ENCODE results near the gene CDK15.
"Not testable (repeated sequence)": the region's sequence is repeated elsewhere in the genome, so short reads cannot be mapped to it uniquely, and the experiment has no call there.

Gene CDK15

DNA sequence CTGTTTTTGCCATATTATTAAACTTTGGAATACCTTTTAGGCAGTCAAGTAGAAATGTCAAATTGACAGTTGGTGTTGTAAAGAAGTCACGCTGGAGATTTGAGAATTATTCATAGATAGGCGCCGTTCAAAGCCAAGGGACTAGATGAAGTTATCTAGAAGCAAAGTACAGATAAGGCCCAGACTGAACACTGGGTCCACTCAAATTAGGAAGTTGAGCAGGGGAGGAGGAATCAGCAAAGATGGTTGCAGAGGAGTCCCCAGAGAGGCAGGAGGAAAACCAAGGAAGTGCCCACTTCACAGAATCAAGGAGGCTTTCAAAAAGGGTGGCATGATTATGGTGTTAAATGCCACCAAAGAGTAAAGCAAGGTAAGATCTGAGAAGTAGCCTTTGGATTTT is 16.0 kb upstream of the CDK15 start:
- no peak for DNase-seq

- no peak for DNase-seq
Observed at GRCh38 chr2:201790989-201791388, 15.3 kb upstream of the CDK15 start.

DNA sequence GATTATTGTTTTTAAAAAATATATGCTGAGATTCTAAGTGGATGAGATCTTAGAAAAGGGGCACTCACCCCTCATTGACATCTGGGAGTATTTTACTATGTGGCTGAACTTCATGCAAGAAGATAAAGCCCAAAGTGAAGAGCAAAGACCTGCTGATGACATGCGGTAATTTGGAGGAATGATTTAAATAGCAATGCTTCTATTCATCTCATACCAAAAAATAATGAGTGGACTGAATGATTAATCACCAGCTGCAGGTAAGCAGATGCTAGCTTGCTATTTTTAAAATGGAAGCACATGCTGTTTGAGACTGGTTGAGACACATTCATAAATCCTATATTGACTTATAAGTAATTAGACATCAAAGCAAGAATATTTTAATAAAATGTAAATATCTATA is 12.7 kb upstream of the CDK15 start:
- peak; percentile 64 for DNase-seq

DNA sequence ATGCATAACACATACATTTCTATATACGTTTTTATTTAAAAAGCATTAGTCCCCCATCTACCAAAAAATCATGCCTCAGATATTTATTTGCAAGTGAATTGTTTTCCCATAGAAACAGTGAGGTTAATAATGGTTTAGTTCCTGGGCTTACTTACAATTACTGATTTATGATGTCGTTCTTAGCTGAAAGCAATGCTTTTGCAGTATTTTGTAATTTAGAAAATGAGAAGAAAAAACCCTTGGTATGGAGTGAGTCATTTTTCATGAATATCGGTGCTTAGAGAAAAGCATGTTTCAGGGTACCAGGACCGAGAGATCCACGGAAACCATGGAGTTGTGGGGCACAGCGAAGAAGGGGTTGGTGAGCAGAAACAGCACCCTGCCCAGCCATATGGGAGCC is 12.0 kb upstream of the CDK15 start:
- no peak for DNase-seq

DNA sequence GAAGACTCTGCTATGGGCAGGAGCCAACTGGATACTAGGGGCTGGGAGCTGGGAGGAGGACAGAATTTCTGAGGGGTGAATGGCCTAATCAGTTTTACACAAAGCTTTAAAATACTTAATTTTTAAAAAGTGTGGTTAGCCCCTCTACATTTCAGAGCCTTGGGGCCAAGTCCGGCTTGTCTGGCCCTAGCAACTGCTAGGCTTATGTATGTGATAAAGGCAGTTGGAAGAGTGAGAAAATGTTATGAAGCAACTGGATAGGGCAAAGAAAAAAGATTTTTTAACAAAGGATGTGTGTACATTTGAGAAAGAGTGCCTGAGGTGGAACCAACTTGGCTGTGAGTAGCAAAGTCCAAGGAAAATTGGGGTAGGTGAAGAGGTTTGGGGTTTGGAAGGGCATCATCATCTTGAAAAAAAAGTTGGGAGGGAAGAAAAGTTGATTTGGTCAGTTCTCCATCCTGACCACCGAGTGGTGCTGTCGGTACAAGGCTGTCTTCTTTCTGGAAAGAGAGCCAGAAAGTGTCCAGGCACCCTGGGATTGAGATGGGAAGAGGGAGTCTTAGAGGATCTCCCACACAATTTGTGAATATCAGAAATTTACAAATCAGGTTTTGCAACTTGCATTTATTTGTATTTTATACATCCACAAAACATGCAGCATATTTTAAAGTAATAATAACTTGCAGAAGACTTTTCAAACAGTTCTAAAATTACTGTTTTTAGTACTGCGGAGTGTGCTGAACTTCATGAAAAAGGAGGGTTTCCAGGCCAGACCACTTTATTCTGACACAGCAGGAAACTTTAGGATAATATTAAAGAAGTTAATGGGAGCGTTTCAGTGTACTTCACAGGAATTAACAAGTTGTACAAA is 10.5 kb upstream of the CDK15 start:
- DNase-seq: peak; percentile 66

GRCh38 chr2:201796478-201796865 is 9.9 kb upstream of the CDK15 start:
- DNase-seq: no peak

- DNase-seq: no peak
Observed at GRCh38 chr2:201797175-201797840, 9.0 kb upstream of the CDK15 start.

- no peak for DNase-seq
Observed at GRCh38 chr2:201798252-201798913, 8.0 kb upstream of the CDK15 start.

DNA sequence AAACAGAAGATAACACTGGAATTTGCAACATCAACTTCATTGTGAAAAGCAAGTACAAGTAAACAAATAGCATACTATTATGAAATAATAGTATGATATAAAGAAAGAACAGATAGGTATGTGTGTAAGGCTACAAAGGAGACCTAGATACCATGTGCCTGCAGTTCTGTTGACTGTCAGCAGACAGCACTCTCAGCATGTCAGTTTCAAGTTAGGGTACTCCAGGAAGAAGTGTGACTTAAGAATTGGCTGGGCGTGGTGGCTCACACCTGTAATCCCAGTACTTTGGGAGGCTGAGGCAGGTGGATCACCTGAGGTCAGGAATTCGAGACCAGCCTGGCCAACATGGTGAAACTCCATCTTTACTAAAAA is 7.4 kb upstream of the CDK15 start:
- peak; percentile 66 for DNase-seq

DNA sequence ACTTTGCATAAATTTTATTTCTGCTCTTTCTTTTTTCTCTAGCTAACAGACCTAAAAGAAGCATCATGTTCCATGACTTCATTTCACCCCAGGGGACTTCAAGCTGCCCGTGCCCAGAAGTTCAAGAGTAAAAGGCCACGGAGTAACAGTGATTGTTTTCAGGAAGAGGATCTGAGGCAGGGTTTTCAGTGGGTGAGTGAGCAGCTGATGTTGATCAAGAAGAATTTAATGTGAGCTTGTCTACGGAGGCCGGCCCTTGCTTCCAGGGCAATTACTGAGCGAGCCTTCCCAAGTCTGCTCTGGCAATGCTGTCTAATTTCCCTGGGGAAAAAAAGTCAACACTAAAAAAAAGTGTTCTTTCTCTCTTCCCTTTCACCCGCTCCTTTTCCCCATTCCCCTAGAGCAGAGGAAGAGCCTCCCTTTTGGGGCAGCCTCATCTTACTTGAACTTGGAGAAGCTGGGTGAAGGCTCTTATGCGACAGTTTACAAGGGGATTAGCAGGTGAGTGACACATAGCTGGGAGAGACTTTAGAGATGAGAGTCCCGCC is 1.2 kb downstream of the CDK15 start:
- DNase-seq: peak; percentile 86

DNA sequence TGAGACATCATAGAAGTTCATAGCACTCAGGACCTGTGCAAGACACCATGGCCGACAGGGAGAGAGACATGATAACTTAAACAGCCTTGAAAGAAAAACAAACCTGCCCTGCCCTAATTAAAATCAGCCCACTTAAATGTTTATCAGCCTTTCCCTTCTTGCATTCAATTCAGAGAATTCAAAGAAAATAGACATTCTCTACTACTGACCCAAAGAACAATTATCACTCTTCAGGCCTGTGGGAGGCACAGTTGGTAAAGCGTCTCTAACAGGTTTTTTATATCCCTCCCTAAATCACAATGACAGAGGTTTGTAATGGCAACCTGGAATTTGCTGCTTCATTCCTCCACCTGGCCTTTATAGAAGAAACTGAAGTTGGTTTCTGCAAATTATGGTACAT is 1.7 kb downstream of the CDK15 start:
- peak; percentile 82 for DNase-seq

DNA sequence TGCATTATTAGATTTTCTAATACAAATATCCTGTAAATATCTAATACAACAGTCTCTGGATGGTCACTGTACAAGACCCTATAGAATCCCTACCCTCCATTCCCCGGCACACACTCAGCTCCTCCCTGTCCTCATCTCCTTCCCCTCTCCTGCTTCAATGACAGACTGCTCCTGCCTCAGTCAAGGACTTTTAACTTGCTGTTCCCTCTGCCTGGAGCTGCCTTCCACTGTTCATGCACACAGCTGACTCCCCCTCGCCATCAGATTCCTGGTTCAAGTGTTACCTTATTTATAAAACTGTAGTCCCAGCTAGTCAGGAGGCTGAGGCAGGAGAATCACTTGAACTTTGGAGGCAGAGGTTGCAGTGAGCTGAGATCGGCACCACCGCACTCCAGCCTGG is 3.3 kb downstream of the CDK15 start:
- peak; percentile 41 for DNase-seq

DNA sequence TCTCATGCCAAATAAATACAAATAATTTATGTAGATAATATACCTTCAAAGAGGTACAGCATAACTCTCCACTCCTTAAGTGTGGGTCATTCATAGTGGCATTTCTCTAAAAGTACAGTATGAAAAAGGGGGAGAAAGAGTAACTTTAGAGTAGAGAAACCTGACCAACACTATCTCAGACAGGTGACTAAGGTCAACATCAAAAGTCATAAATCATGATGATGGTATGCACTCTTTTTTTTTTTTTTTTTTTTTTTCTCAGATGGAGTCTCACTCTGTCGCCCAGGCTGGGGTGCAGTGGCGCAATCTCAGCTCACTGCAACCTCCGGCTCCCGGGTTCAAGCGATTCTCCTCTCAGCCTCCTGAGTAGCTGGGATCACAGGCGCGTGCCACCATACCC is 4.3 kb downstream of the CDK15 start:
- not testable (repeated sequence) for DNase-seq

GRCh38 chr2:201813996-201814760 is 7.8 kb downstream of the CDK15 start:
- peak; percentile 91 for DNase-seq

DNA sequence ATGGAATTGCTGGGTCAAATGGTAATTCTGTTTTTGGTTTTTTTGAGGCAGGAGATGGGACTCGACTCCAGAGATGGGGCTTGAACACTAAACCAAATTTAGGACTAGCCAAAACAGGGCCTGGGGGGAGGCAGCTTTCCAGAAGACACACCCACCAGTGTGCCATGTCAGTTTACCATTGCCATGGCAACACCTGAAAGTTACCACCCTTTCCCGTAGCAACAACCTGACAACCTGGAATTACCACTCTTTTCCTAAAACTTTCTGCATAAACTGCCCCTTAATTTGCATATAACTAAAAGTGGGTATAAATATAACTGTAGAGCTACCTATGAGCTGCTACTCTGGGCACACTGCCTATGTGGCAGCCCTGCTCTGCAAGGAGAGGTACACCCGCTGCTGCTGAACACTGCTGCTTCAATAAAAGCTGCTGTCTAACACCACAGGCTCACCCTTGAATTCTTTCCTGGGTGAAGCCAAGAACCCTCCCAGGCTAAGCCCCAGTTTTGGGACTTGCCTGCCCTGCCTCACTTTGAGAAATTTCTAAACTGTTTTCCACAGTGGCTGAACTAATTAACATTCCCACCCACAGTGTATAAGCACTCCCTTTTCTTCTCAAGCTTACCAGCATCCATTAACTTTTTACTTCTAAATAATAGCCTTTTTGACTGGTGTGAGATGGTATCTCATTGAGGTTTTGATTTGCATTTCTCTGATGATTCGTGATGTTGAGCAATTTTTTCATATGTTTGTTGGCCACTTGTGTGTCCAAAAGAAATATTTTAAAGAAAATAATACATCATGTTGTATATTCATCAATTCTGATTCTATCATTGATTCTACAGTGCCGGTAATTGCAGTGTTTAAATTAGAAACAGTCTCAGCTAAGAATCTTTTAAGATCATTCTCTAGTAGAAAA is 10.6 kb downstream of the CDK15 start:
- DNase-seq: no peak

- peak; percentile 60 for DNase-seq
Observed at GRCh38 chr2:201820383-201821007, 14.2 kb downstream of the CDK15 start.

DNA sequence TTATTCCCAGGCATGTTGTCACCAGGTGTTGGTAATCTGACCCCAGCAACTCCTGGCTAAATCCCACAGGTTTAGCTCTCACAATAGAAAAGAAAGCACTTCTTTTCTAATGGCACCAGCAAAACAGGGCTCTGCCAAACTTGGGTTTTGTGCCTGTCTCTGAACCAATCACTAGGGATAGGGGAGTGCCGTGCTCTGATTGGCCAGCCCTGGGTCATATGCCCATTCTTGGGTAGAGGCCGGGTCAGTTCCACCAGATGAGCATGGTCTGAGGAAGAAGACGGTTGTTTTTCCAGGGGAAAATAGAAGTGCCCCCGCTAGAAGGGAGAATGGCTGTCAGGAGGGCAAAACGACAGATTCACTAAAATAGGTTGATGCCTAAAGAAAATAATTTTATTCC is 14.7 kb downstream of the CDK15 start:
- DNase-seq: peak; percentile 85

GRCh38 chr2:201824212-201824611 is 17.9 kb downstream of the CDK15 start:
- DNase-seq: no peak

- no peak for DNase-seq
Observed at GRCh38 chr2:201827621-201828020, 21.3 kb downstream of the CDK15 start.

DNA sequence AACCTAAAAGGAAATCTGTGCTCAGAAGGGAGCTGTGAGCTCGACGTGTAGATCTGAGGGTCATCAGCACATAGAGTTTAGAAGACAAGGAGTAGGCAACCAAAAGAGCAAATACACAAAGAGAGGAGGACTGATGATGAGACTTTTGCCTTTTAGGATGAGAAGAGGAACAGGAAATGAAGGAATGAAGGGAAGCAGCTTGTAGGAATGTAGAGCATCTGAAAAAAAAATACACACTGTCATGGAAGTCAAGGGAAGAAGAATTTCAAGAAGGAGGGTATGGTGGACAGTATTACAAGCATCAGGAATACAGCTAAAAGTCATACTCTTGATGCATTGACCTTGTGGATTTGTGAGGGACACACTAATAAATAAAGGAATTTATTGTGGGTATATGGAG is 21.9 kb downstream of the CDK15 start:
- no peak for DNase-seq

DNA sequence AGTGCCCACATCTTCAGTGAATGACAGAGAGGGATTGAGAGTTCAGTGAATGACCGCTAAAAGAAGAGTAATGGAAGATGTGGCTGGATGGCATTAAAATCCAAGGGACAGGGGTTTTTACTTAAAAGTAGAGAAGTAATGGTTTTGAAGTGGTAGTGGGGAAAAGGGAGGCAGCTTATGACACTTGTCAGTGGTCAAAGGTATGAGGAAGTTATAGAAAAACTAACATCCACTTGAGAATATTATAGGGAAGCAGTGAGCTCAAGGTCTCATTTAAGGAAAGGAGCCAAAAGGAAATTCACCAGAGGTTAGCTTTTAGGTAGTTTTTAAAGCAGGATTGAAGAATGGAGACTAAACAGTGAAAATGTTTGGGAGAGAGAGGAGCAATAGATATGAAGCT is 24.3 kb downstream of the CDK15 start:
- no peak for DNase-seq

Data from NCI-H69 (cell line).